Astrocyte (in vitro differentiated cells and primary cell): ENCODE results near the gene SLC30A1. TPM values are rescaled to one million over a fixed set of nuclear protein-coding genes. Genes with fewer than 3 reads are reported as not detected.

Experiments used
- DNase-seq: peaks from one replicate; pipeline ENCODE4 v3.0.0-alpha.2; 2010; ENCODE audit warnings: low read depth
- FAIRE-seq: peaks from 2 replicates; lab custom pipeline; 2011; peaks lifted over from hg19 to GRCh38; lab: Jason Lieb, UNC
- H2AFZ ChIP-seq: 2 replicates; pipeline ENCODE4 v1.6.0; 2012; ENCODE audit warnings: low read depth, low read length, inconsistent platforms
- H3K27ac ChIP-seq: 2 replicates; pipeline ENCODE4 v1.5.1; 2011; ENCODE audit warnings: low read depth, low read length, inconsistent platforms
- H3K27me3 ChIP-seq: 2 replicates; pipeline ENCODE4 v1.6.0; 2011; ENCODE audit warnings: low read length, inconsistent platforms; ENCODE audit not compliant: insufficient read depth
- H3K36me3 ChIP-seq: 2 replicates; pipeline ENCODE4 v1.5.1; 2011; ENCODE audit warnings: low read length, inconsistent platforms; ENCODE audit not compliant: insufficient read depth
- H3K4me1 ChIP-seq: 2 replicates; pipeline ENCODE4 v1.5.1; 2011; ENCODE audit warnings: low read length, inconsistent platforms; ENCODE audit not compliant: insufficient read depth
- H3K4me2 ChIP-seq: 2 replicates; pipeline ENCODE4 v1.6.0; 2012; ENCODE audit warnings: low read length, inconsistent platforms
- H3K4me3 ChIP-seq: 2 replicates; pipeline ENCODE4 v1.5.1; 2011; ENCODE audit warnings: low read depth, mild to moderate bottlenecking, low read length, inconsistent platforms; ENCODE audit not compliant: insufficient read depth
- H3K79me2 ChIP-seq: 2 replicates; pipeline ENCODE4 v1.6.0; 2012; ENCODE audit warnings: mild to moderate bottlenecking, low read length, inconsistent platforms; ENCODE audit not compliant: insufficient read depth
- H3K9ac ChIP-seq: 2 replicates; pipeline ENCODE4 v1.6.0; 2012; ENCODE audit warnings: mild to moderate bottlenecking, low read length, inconsistent platforms
- H3K9me3 ChIP-seq: 2 replicates; pipeline ENCODE4 v1.5.1; 2012; ENCODE audit warnings: low read depth, mild to moderate bottlenecking, low read length, inconsistent platforms; ENCODE audit not compliant: insufficient read depth
- H4K20me1 ChIP-seq: 2 replicates; pipeline ENCODE4 v1.6.0; 2012; ENCODE audit warnings: low read length, inconsistent platforms; ENCODE audit not compliant: insufficient read depth
- H3K27ac Mint-ChIP-seq: one replicate; pipeline ENCODE4 v1.8.0; 2021; ENCODE audit warnings: mild to moderate bottlenecking, mixed read lengths; ENCODE audit not compliant: unreplicated experiment
- H3K27me3 Mint-ChIP-seq: one replicate; pipeline ENCODE4 v1.8.0; 2021; ENCODE audit warnings: low read depth, mixed read lengths; ENCODE audit not compliant: unreplicated experiment
- H3K36me3 Mint-ChIP-seq: one replicate; pipeline ENCODE4 v1.8.0; 2021; ENCODE audit warnings: low read depth, mixed read lengths; ENCODE audit not compliant: unreplicated experiment
- H3K4me1 Mint-ChIP-seq: one replicate; pipeline ENCODE4 v1.8.0; 2021; ENCODE audit warnings: low read depth, mixed read lengths; ENCODE audit not compliant: unreplicated experiment
- H3K4me3 Mint-ChIP-seq: one replicate; pipeline ENCODE4 v1.8.0; 2021; ENCODE audit warnings: mild to moderate bottlenecking, moderate library complexity, mixed read lengths; ENCODE audit not compliant: unreplicated experiment
- H3K9me3 Mint-ChIP-seq: one replicate; pipeline ENCODE4 v1.8.0; 2021; ENCODE audit warnings: mild to moderate bottlenecking, mixed read lengths; ENCODE audit not compliant: unreplicated experiment
- CTCF ChIP-seq: IDR thresholded peaks from 2 replicates; pipeline ENCODE4 v1.5.1; 2011; ENCODE audit warnings: low read depth, mild to moderate bottlenecking, inconsistent platforms, low read length, moderate library complexity; ENCODE audit not compliant: insufficient read depth
- EZH2 ChIP-seq: IDR thresholded peaks from 2 replicates; pipeline ENCODE4 v1.6.1; 2012; ENCODE audit warnings: mild to moderate bottlenecking, low read length, inconsistent platforms; ENCODE audit not compliant: insufficient read depth
- total RNA-seq: library from RNA; stranded (reverse); gene quantifications from 2 replicates; pipeline ENCODE4 v1.2.1, GENCODE V29; 2021

Gene SLC30A1
- total RNA-seq, 1 donor from 2014 or later: 35.0 TPM

GRCh38 chr1:211553549-211553948 lies 25.4 kb downstream of the SLC30A1 start:
- FAIRE-seq (no peak), DNase-seq (no peak)
- no peak overlapping the region for H3K4me3 Mint-ChIP-seq
- no peak for TF ChIP-seq EZH2
- no peak for TF ChIP-seq CTCF
- peaks cover 5% of the 10 kb centered on the region for H3K4me1 Mint-ChIP-seq
- H3K9me3 Mint-ChIP-seq: peaks cover 2% of the 10 kb centered on the region
- H3K9me3 ChIP-seq: no peaks in the 10 kb centered on the region
- no peak overlapping the region for H3K27ac Mint-ChIP-seq
- no peaks in the 10 kb centered on the region for H3K36me3 ChIP-seq
- H3K27me3 ChIP-seq: peaks cover 3% of the 10 kb centered on the region
- H3K4me1 ChIP-seq: no peaks in the 10 kb centered on the region
- no peak overlapping the region for H3K4me2 ChIP-seq
- H3K27me3 Mint-ChIP-seq: peaks cover 21% of the 10 kb centered on the region
- no peak overlapping the region for H3K4me3 ChIP-seq
- no peaks in the 10 kb centered on the region for H3K79me2 ChIP-seq
- H3K9ac ChIP-seq: no peak overlapping the region
- H4K20me1 ChIP-seq: no peaks in the 10 kb centered on the region
- H3K36me3 Mint-ChIP-seq: no peaks in the 10 kb centered on the region
- H3K27ac ChIP-seq: no peak overlapping the region
- H2AFZ ChIP-seq: no peak overlapping the region

GRCh38 chr1:211551638-211552460 lies 27.1 kb downstream of the SLC30A1 start:
- Histone ChIP-seq H3K27ac (no peak overlapping the region), H3K4me3 (no peak overlapping the region), H3K36me3 (no peaks in the 10 kb centered on the region), H3K79me2 (no peaks in the 10 kb centered on the region), H3K4me2 (peak overlapping the region; percentile 30), H3K9me3 (no peaks in the 10 kb centered on the region), H3K9ac (no peak overlapping the region), H4K20me1 (no peaks in the 10 kb centered on the region), H3K27me3 (peaks cover 6% of the 10 kb centered on the region), H2AFZ (no peak overlapping the region), H3K4me1 (no peaks in the 10 kb centered on the region)
- Mint-ChIP-seq H3K27ac (no peak overlapping the region), H3K4me3 (no peak overlapping the region), H3K9me3 (peaks cover 2% of the 10 kb centered on the region), H3K4me1 (peaks cover 5% of the 10 kb centered on the region), H3K27me3 (peaks cover 17% of the 10 kb centered on the region), H3K36me3 (no peaks in the 10 kb centered on the region)
- TF ChIP-seq CTCF (no peak), EZH2 (no peak)
- peak; percentile 79 for DNase-seq
- no peak for FAIRE-seq
